ENCODE measurements around the gene OR4C5.
"Not testable (repeated sequence)": the region's sequence is repeated elsewhere in the genome, so short reads cannot be mapped to it uniquely, and the experiment has no call there.

DNA sequence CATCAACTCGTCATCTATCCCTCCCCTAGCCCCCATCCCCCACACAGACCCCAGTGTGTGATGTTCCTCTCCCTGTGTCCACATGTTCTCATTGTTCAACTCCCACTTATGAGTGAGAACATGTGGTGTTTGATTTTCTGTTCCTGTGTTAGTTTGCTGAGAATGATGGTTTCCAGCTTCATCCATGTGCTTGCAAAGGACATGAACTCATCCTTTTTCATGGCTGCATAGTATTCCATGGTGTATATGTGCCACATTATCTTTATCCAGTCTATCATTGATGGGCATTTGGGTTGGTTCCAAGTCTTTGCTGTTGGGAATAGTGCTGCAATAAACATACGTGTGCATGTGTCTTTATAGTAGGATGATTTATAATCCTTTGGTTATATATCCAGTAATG, 23.8 kb downstream of the OR4C5 start:
- TF ChIP-seq BACH1 (IDR thresholded peaks at IDR 0.05; ENCODE audit: low read length); YY1 (IDR thresholded peaks at IDR 0.05; ENCODE audit: low read depth, low read length); ZNF274 (IDR thresholded peaks at IDR 0.05; ENCODE audit: borderline replicate concordance, extremely low read depth, low read length): not testable (repeated sequence)
- TF ChIP-seq, protein P1, sequence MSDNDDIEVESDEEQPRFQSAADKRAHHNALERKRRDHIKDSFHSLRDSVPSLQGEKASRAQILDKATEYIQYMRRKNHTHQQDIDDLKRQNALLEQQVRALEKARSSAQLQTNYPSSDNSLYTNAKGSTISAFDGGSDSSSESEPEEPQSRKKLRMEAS (IDR thresholded peaks at IDR 0.05): not testable (repeated sequence)
